ENCODE results near the gene GP2.

GP2 gene

DNA sequence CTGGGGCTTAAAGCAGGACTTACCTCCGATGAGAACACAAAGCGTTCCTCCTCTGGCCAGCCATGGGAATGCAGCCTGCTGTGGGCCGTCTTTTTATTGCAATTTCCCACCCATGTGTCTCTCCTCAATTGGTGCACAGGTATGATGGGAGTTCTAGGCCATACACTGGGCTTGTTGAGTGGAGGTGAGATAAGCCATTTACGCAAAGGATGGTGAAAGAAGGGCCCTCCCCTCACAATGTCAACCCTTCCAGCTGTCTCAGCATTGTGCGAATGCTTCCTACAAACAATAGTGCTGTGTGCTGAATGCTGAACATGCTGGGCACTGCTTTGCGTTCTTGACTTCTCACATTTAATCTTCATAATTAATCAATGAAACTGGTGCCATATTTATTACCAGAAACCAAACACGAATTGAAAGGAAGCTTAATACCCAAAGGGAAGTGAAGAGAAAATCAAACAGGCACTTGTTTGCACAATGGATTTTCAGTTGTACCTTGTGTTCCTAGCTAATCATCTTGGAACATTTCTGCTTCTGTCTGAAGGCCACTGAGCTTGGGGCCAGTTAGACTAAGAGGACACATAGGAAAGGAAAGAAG is at the start of gene GP2:
TSS of gene GP2 (minus strand) at position 70 of the 598 bp plus-strand sequence. CDS start 1,082 bp downstream, outside the sequence.
- H3K4me3 ChIP-seq (replicated peaks in 1 of 2; ENCODE audit: low read depth in 2 of 2, low read length in 2 of 2) = no peak within 1 kb of the TSS
- TF ChIP-seq, protein P1, sequence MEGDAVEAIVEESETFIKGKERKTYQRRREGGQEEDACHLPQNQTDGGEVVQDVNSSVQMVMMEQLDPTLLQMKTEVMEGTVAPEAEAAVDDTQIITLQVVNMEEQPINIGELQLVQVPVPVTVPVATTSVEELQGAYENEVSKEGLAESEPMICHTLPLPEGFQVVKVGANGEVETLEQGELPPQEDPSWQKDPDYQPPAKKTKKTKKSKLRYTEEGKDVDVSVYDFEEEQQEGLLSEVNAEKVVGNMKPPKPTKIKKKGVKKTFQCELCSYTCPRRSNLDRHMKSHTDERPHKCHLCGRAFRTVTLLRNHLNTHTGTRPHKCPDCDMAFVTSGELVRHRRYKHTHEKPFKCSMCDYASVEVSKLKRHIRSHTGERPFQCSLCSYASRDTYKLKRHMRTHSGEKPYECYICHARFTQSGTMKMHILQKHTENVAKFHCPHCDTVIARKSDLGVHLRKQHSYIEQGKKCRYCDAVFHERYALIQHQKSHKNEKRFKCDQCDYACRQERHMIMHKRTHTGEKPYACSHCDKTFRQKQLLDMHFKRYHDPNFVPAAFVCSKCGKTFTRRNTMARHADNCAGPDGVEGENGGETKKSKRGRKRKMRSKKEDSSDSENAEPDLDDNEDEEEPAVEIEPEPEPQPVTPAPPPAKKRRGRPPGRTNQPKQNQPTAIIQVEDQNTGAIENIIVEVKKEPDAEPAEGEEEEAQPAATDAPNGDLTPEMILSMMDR (IDR thresholded peaks at IDR 0.05; ENCODE audit: low read depth, low read length) = no peak
- no peak for DNase-seq (ENCODE audit: low read depth in 2 of 2)

DNA sequence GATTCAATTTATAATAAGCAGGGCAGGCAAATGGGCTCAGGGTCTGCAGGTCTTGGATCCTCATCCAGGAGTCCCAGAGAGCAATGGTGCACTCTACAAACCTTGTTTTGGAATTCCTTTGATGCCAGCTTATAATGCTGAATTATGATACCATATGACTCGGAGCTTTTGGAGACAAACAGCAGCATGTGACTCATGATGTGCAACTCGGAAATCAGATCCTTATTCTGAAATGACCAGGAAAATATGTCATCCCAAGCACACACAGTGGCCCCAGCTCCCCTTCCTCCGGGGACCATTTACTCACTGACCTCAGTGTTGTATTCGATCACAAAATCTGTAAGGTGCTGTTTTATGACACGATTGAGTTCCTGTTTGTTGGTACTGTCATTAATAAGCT is 45.4 kb upstream of the GP2 start:
- no peak overlapping the region for H3K4me3 ChIP-seq (replicated peaks in 1 of 2; ENCODE audit: low read depth in 2 of 2, low read length in 2 of 2)
- TF ChIP-seq, protein P1 (IDR thresholded peaks at IDR 0.05; ENCODE audit: low read depth, low read length) = no peak
- no peak for DNase-seq (ENCODE audit: low read depth in 2 of 2)

DNA sequence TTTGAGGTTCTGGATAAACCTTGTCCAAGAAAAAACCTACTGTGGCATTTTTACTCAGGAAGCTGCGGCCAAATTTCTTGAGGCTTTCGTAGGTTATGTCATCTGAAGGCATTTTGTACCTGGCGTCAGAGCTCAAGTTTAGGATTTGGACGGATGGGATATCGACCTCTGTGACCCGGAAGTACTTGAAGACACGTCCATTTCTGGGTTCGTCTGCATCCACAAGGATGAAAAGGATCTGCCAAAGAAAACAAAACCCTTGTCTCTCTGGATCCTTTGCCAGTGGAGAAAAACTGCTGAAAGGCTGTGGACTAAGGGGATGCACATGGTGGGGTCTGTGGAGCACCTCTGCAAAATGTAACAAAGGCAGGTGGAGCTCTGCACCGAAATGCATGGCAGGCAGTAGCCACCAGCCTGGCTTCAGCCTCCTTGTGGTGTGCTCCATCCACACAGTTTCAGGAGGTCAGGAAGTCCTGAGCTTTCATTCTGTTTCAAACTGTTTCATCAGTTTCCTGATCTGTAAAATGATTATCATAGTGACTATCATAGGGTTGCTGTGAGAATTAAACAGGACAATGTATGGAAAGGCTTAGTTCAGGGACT is 42.2 kb upstream of the GP2 start:
- DNase-seq (ENCODE audit: low read depth in 2 of 2) = no peak
- no peak overlapping the region for H3K4me3 ChIP-seq (replicated peaks in 1 of 2; ENCODE audit: low read depth in 2 of 2, low read length in 2 of 2)
- TF ChIP-seq, protein P1 (IDR thresholded peaks at IDR 0.05; ENCODE audit: low read depth, low read length) = no peak

DNA sequence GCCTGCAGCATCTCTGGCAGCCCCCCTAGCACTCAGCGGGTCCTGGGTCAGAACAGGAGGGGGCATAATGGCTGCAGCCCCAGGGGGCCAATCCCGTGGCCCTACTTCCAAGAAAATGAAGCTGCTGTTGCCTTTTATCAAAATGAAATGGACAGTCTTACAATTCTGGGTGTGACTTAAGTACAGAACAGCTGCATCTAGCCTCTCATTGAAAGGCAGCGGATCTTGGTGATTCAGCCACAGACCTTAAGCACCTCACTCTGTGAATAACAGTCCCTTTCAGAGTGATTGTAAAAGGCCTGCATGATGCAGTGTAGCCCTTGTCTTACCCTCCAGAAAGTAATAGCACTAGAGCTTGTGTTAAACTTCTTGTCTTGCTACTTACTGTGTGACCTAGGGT is 36.7 kb upstream of the GP2 start:
- no peak for DNase-seq (ENCODE audit: low read depth in 2 of 2)
- H3K4me3 ChIP-seq (replicated peaks in 1 of 2; ENCODE audit: low read depth in 2 of 2, low read length in 2 of 2) = no peak overlapping the region
- TF ChIP-seq, protein P1 (IDR thresholded peaks at IDR 0.05; ENCODE audit: low read depth, low read length) = no peak

DNA sequence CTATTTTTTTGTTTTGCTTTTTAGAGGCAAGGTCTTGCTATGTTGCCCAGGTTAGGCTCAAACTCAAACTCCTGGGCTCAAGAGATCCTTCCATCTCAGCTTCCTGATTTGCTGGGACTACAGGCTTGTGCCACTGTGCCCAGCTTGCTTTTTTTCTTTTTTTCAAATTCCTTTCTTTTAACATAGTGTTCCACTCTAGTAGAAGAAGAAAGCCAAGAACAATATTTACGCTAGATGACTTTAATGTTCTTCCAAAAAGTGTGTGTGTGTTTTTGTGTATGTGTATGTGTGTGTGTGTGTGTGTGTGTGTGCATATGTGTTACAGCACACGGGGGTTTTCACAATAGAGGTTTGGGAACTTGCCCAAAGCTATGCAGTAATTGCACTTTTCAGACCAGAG is 35.9 kb upstream of the GP2 start:
- TF ChIP-seq, protein P1 (IDR thresholded peaks at IDR 0.05; ENCODE audit: low read depth, low read length) = no peak
- H3K4me3 ChIP-seq (replicated peaks in 1 of 2; ENCODE audit: low read depth in 2 of 2, low read length in 2 of 2) = no peak overlapping the region
- no peak for DNase-seq (ENCODE audit: low read depth in 2 of 2)

DNA sequence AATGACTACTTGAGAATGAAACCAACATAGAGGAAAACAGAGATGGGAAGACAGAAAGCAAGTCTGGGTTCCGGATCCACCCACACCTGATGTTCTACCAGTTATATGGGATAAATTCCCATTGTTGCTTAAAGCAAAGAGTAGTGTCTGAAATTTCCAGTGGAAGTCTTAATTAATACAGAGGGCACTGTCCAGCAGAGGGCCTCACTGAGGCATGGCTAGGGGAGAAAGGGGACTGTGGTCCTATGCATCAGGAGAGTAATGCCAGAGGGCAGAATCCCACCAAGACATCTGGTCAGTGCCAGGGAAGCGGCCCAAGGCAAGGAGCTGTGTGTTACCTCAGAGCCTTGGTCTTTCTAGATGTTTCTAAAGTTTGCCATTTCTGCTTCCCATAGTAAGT is 32.7 kb upstream of the GP2 start:
- TF ChIP-seq, protein P1 (IDR thresholded peaks at IDR 0.05; ENCODE audit: low read depth, low read length) = no peak
- no peak overlapping the region for H3K4me3 ChIP-seq (replicated peaks in 1 of 2; ENCODE audit: low read depth in 2 of 2, low read length in 2 of 2)
- no peak for DNase-seq (ENCODE audit: low read depth in 2 of 2)

Data from cardiac fibroblast (primary cell).